H9 (cell line): ENCODE data around the gene MB. TPM values are rescaled to one million over a fixed set of nuclear protein-coding genes. Genes with fewer than 3 reads are reported as not detected.

Experiments used
- DNase-seq: peaks from one replicate; pipeline ENCODE4 v3.0.0-alpha.2; 2017
- H2AFZ ChIP-seq: one replicate; pipeline ENCODE4 v1.6.1; 2013; ENCODE audit warnings: mild to moderate bottlenecking, low read length, control low read depth, moderate library complexity
- H2AK5ac ChIP-seq: 2 replicates; pipeline ENCODE4 v1.6.1; 2013; ENCODE audit warnings: low read length, control low read depth, mixed read lengths; ENCODE audit not compliant: insufficient read length
- H2BK120ac ChIP-seq: one replicate; pipeline ENCODE4 v1.6.1; 2013; ENCODE audit warnings: low read depth, mild to moderate bottlenecking, low read length, control low read depth, inconsistent platforms; ENCODE audit not compliant: poor library complexity, severe bottlenecking
- H2BK12ac ChIP-seq: 2 replicates; pipeline ENCODE4 v1.6.1; 2013; ENCODE audit warnings: low read length, control low read depth, mixed read lengths, low read depth; ENCODE audit not compliant: insufficient read length
- H2BK15ac ChIP-seq: 2 replicates; pipeline ENCODE4 v1.6.1; 2013; ENCODE audit warnings: low read depth, low read length, control low read depth
- H2BK20ac ChIP-seq: one replicate; pipeline ENCODE4 v1.6.1; 2013; ENCODE audit warnings: low read depth, mild to moderate bottlenecking, low read length, control low read depth, inconsistent platforms; ENCODE audit not compliant: poor library complexity, severe bottlenecking
- H2BK5ac ChIP-seq: 2 replicates; pipeline ENCODE4 v1.6.1; 2013; ENCODE audit warnings: low read length, control low read depth, mixed read lengths; ENCODE audit not compliant: insufficient read length
- H3K14ac ChIP-seq: 2 replicates; pipeline ENCODE4 v1.6.1; 2013; ENCODE audit warnings: low read length, control low read depth; ENCODE audit not compliant: insufficient read depth
- H3K18ac ChIP-seq: 2 replicates; pipeline ENCODE4 v1.6.1; 2013; ENCODE audit warnings: low read depth, mild to moderate bottlenecking, mixed read lengths, low read length, control low read depth; ENCODE audit not compliant: insufficient read length
- H3K23ac ChIP-seq: 2 replicates; pipeline ENCODE4 v1.6.1; 2013; ENCODE audit warnings: low read length, control low read depth, mixed read lengths, low read depth; ENCODE audit not compliant: insufficient read length
- H3K23me2 ChIP-seq: 2 replicates; pipeline ENCODE4 v1.6.1; 2013; ENCODE audit warnings: low read depth, mild to moderate bottlenecking, mixed read lengths, low read length, control low read depth; ENCODE audit not compliant: insufficient read length, poor library complexity, severe bottlenecking
- H3K27ac ChIP-seq: 2 replicates; pipeline ENCODE4 v1.5.1; 2013; ENCODE audit warnings: low read length, control low read depth, mixed read lengths, low read depth; ENCODE audit not compliant: insufficient read length
- H3K27me3 ChIP-seq: 2 replicates; pipeline ENCODE4 v1.6.1; 2013; ENCODE audit warnings: low read length, control low read depth, inconsistent platforms; ENCODE audit not compliant: insufficient read depth
- H3K4ac ChIP-seq: 2 replicates; pipeline ENCODE4 v1.6.1; 2013; ENCODE audit warnings: low read depth, mild to moderate bottlenecking, control low read depth, inconsistent platforms, low read length, moderate library complexity
- H3K4me1 ChIP-seq: 2 replicates; pipeline ENCODE4 v1.6.1; 2013; ENCODE audit warnings: low read length, control low read depth, inconsistent platforms; ENCODE audit not compliant: insufficient read depth
- H3K4me2 ChIP-seq: 2 replicates; pipeline ENCODE4 v1.6.1; 2013; ENCODE audit warnings: low read length, control low read depth, mixed read lengths; ENCODE audit not compliant: insufficient read length, insufficient read depth
- H3K56ac ChIP-seq: 2 replicates; pipeline ENCODE4 v1.6.1; 2013; ENCODE audit warnings: low read depth, mild to moderate bottlenecking, mixed read lengths, low read length, control low read depth; ENCODE audit not compliant: insufficient read length
- H3K79me1 ChIP-seq: 2 replicates; pipeline ENCODE4 v1.6.1; 2013; ENCODE audit warnings: low read depth, mild to moderate bottlenecking, moderate library complexity, low read length, control low read depth, inconsistent platforms; ENCODE audit not compliant: insufficient read depth, poor library complexity, severe bottlenecking
- H3K79me2 ChIP-seq: 2 replicates; pipeline ENCODE4 v1.6.1; 2013; ENCODE audit warnings: low read length, control low read depth, inconsistent platforms; ENCODE audit not compliant: insufficient read depth
- H3K9ac ChIP-seq: 2 replicates; pipeline ENCODE4 v1.6.1; 2013; ENCODE audit warnings: low read length, control low read depth, mixed read lengths; ENCODE audit not compliant: insufficient read length; ENCODE audit errors: extremely low read depth
- H3K9me3 ChIP-seq: one replicate; pipeline ENCODE4 v1.6.1; 2013; ENCODE audit warnings: low read depth, low read length, inconsistent platforms; ENCODE audit not compliant: control insufficient read depth
- H3T11ph ChIP-seq: one replicate; pipeline ENCODE4 v1.6.1; 2013; ENCODE audit warnings: mild to moderate bottlenecking, low read length, control low read depth, inconsistent platforms
- H4K20me1 ChIP-seq: one replicate; pipeline ENCODE4 v1.6.1; 2013; ENCODE audit not compliant: control insufficient read depth, insufficient read length, insufficient read depth
- H4K5ac ChIP-seq: 2 replicates; pipeline ENCODE4 v1.6.1; 2013; ENCODE audit warnings: low read depth, mild to moderate bottlenecking, mixed read lengths, low read length, control low read depth; ENCODE audit not compliant: insufficient read length
- H4K8ac ChIP-seq: replicated peaks from 2 replicates; pipeline ENCODE4 v1.6.1; 2013; ENCODE audit warnings: low read length, control low read depth, mixed read lengths, low read depth; ENCODE audit not compliant: insufficient read length
- H4K91ac ChIP-seq: 2 replicates; pipeline ENCODE4 v1.6.1; 2013; ENCODE audit warnings: low read depth, mild to moderate bottlenecking, moderate library complexity, mixed read lengths, low read length, control low read depth; ENCODE audit not compliant: insufficient read length
- H3K27ac Mint-ChIP-seq, 3 experiments: 2 replicates in 2 of 3; 3 replicates in 1 of 3; pipeline ENCODE4 v1.8.0; 2020 to 2021; ENCODE audit warnings: mixed read lengths in 3 of 3, mild to moderate bottlenecking in 1 of 3, moderate library complexity in 1 of 3
- H3K27me3 Mint-ChIP-seq: 2 replicates; pipeline ENCODE4 v1.8.0; 2021; ENCODE audit warnings: low read depth, mild to moderate bottlenecking, moderate library complexity, mixed read lengths
- H3K36me3 Mint-ChIP-seq, 3 experiments: 2 replicates in 2 of 3; 3 replicates in 1 of 3; pipeline ENCODE4 v1.8.0; 2020 to 2021; ENCODE audit warnings: low read depth in 3 of 3, mixed read lengths in 3 of 3; ENCODE audit not compliant: insufficient read depth in 1 of 3
- H3K4me1 Mint-ChIP-seq, 2 experiments: 2 replicates each; pipeline ENCODE4 v1.8.0; 2020; ENCODE audit warnings: mixed read lengths in 2 of 2
- H3K4me3 Mint-ChIP-seq, 2 experiments: 2 replicates in 1 of 2; 3 replicates in 1 of 2; pipeline ENCODE4 v1.8.0; 2020 to 2021; ENCODE audit warnings: mild to moderate bottlenecking in 2 of 2, mixed read lengths in 2 of 2, moderate library complexity in 1 of 2
- H3K9me3 Mint-ChIP-seq, 2 experiments: 2 replicates in 1 of 2; 3 replicates in 1 of 2; pipeline ENCODE4 v1.8.0; 2020; ENCODE audit warnings: mild to moderate bottlenecking in 2 of 2, mixed read lengths in 2 of 2, moderate library complexity in 1 of 2
- CTCF ChIP-seq: fragments of 200-600 bp; sonication (generic); conservative IDR thresholded peaks from 3 replicates; pipeline ENCODE4 v1.8.0; 2021; ENCODE audit warnings: antibody characterized with exemption, mild to moderate bottlenecking
- WGBS: extraction: QIAGEN DNeasy Blood & Tissue Kit; methylation state at CpG from one replicate; pipeline ENCODE4 v1.1.7; 2013; ENCODE audit warnings: missing lambda C conversion rate, low lambda C conversion rate, mixed read lengths; ENCODE audit not compliant: insufficient read length; ENCODE audit errors: extremely low coverage; 5-methylcytosine and 5-hydroxymethylcytosine counted together
- total RNA-seq: library from RNA; stranded (reverse); gene quantifications from 2 replicates; pipeline ENCODE4 v1.2.1, GENCODE V29; 2021

The MB gene
- total RNA-seq, 1 experiment from 2014 or later: 0.55 TPM

- Histone ChIP-seq H3K23ac (no peak overlapping the region), H3K4me2 (no peak overlapping the region), H3K79me1 (no peaks in the 10 kb centered on the region), H4K5ac (no peak overlapping the region), H3K79me2 (no peaks in the 10 kb centered on the region), H3K18ac (no peak overlapping the region), H2AFZ (no peak overlapping the region), H2AK5ac (no peak overlapping the region), H3K9me3 (no peaks in the 10 kb centered on the region), H3K23me2 (no peaks in the 10 kb centered on the region), H3K4ac (no peak overlapping the region), H2BK12ac (no peak overlapping the region), H4K8ac (no peak overlapping the region), H2BK5ac (no peak overlapping the region), H2BK15ac (no peak overlapping the region), H4K91ac (no peak overlapping the region), H3K14ac (no peak overlapping the region), H3T11ph (no peak overlapping the region), H3K27ac (no peak overlapping the region), H3K56ac (no peak overlapping the region), H3K9ac (no peak overlapping the region), H3K4me1 (no peaks in the 10 kb centered on the region; the same call in 1 of the 2 replicates), H2BK20ac (no peak overlapping the region), H2BK120ac (no peak overlapping the region), H4K20me1 (no peaks in the 10 kb centered on the region), H3K27me3 (no peaks in the 10 kb centered on the region)
- H3K27ac Mint-ChIP-seq: no peak overlapping the region
- TF ChIP-seq CTCF: no peak
- H3K36me3 Mint-ChIP-seq: no peaks in the 10 kb centered on the region; a peak in 1 of 7 replicates
- DNase-seq: no peak
- peaks cover 39 to 44% of the 10 kb centered on the region in 2 experiments for H3K4me1 Mint-ChIP-seq
- no peak overlapping the region for H3K4me3 Mint-ChIP-seq
- H3K9me3 Mint-ChIP-seq: peaks cover 3 to 4% of the 10 kb centered on the region in 2 experiments; a peak in 1 of 5 replicates
- H3K27me3 Mint-ChIP-seq: peaks cover 2% of the 10 kb centered on the region
- WGBS: no CpG with 5 or more reads among the region's 3 CpGs
These were observed 17.9 kb upstream of the MB start for GRCh38 chr22:35634943-35635540.
